Brain microvascular endothelial cell (primary cell): ENCODE measurements around the gene TOM1L2.
A peak's percentile ranks its signal among the peaks of the same experiment; 100 is the strongest.

Experiments
- DNase-seq: peaks from one replicate; pipeline ENCODE4 v3.0.0-alpha.2; 2020
- H3K27ac ChIP-seq: fragments of 250-450 bp; sonication (Bioruptor Pico); 2 replicates; pipeline ENCODE4 v1.5.1; 2020; ENCODE audit warnings: mild to moderate bottlenecking, moderate library complexity
- H3K27me3 ChIP-seq: fragments of 250-450 bp; sonication (Bioruptor Pico); replicated peaks from 2 replicates; pipeline ENCODE4 v1.5.1; 2020; ENCODE audit warnings: mild to moderate bottlenecking
- H3K36me3 ChIP-seq: fragments of 250-450 bp; sonication (Bioruptor Pico); replicated peaks from 2 replicates; pipeline ENCODE4 v1.5.1; 2020; ENCODE audit warnings: mild to moderate bottlenecking
- H3K4me3 ChIP-seq: 2 replicates; pipeline ENCODE4 v1.5.1; 2011; ENCODE audit warnings: low read depth, mild to moderate bottlenecking, control low read depth, low read length, moderate library complexity
- CTCF ChIP-seq: IDR thresholded peaks from 2 replicates; pipeline ENCODE4 v1.5.1; 2011; ENCODE audit warnings: low read depth, mild to moderate bottlenecking, moderate library complexity, low read length, control low read depth, inconsistent platforms; ENCODE audit errors: missing control alignments
- in situ Hi-C: cut with HindIII; loops from 2 replicates; pipeline ENCODE4 v1.10.0; 2017; ENCODE audit warnings: low sequenced_read_pairs, low pct_ligation_motif_present

The TOM1L2 gene

GRCh38 chr17:17844079-17844478 is 128.1 kb downstream of the TOM1L2 start:
- no peaks in the 10 kb centered on the region for H3K36me3 ChIP-seq
- no peak for TF ChIP-seq CTCF
- DNase-seq = no peak
- in situ Hi-C loops = no loop called here
- H3K27me3 ChIP-seq = no peaks in the 10 kb centered on the region
- H3K27ac ChIP-seq = no peak overlapping the region
- no peak overlapping the region for H3K4me3 ChIP-seq

GRCh38 chr17:17843096-17843495 is 129.1 kb downstream of the TOM1L2 start:
- no peaks in the 10 kb centered on the region for H3K27me3 ChIP-seq
- in situ Hi-C loops = no loop called here
- DNase-seq = no peak
- no peak for TF ChIP-seq CTCF
- H3K27ac ChIP-seq = no peak overlapping the region
- no peak overlapping the region for H3K4me3 ChIP-seq
- no peaks in the 10 kb centered on the region for H3K36me3 ChIP-seq

- in situ Hi-C loops = no loop called here
These were observed 129.9 kb downstream of the TOM1L2 start for GRCh38 chr17:17842111-17842876.

GRCh38 chr17:17841601-17842025 is 130.6 kb downstream of the TOM1L2 start:
- no peak overlapping the region for H3K4me3 ChIP-seq
- TF ChIP-seq CTCF = no peak
- in situ Hi-C loops = no loop called here
- no peak for DNase-seq
- no peaks in the 10 kb centered on the region for H3K36me3 ChIP-seq
- no peaks in the 10 kb centered on the region for H3K27me3 ChIP-seq
- no peak overlapping the region for H3K27ac ChIP-seq

More at GRCh38 chr17:17842111-17842876, 129.9 kb downstream of the TOM1L2 start:
- no peaks in the 10 kb centered on the region for H3K27me3 ChIP-seq
- H3K36me3 ChIP-seq = no peaks in the 10 kb centered on the region
- H3K4me3 ChIP-seq = no peak overlapping the region
- no peak overlapping the region for H3K27ac ChIP-seq
- no peak for TF ChIP-seq CTCF
- DNase-seq = no peak

GRCh38 chr17:17840751-17841591 is 131.2 kb downstream of the TOM1L2 start:
- in situ Hi-C loops = no loop called here
- H3K4me3 ChIP-seq = no peak overlapping the region
- H3K27ac ChIP-seq = peak overlapping the region; percentile 95
- H3K27me3 ChIP-seq = no peaks in the 10 kb centered on the region
- peak; percentile 28 for DNase-seq
- no peaks in the 10 kb centered on the region for H3K36me3 ChIP-seq
- TF ChIP-seq CTCF = no peak
